HCT116 (cell line): ENCODE measurements around the gene PFDN4. TPM values are rescaled to one million over a fixed set of nuclear protein-coding genes. Genes with fewer than 3 reads are reported as not detected.

Experiments used
- ATAC-seq: fragments of 200-7000 bp; cut with Tn5 transposase; 2 replicates; pipeline ENCODE4 v1.9.1; 2020; ENCODE audit warnings: mild to moderate bottlenecking, moderate library complexity
- BruUV-seq: library from RNA; stranded (reverse); fragments of 400-500 nt; replicated peaks from 2 replicates; lab custom pipeline; 2021; lab: Mats Ljungman, UMichigan
- CTCF ChIA-PET: fragments of 300-600 bp; sonication (Branson Sonifier 250); formaldehyde crosslinking; loops from one replicate; lab custom pipeline; 2021; ENCODE audit warnings: antibody characterized with exemption; lab: Charles Lee
- POLR2A ChIA-PET: fragments of 300-600, 350-600 bp; sonication (Branson Sonifier 250); formaldehyde crosslinking; loops from one replicate; lab custom pipeline; 2021; ENCODE audit warnings: antibody characterized with exemption; lab: Charles Lee
- RAD21 ChIA-PET, 2 experiments: fragments of 300-600 bp; sonication (Branson Sonifier 250); formaldehyde crosslinking; loops; one replicate each; lab custom pipeline; 2023; ENCODE audit warnings: low total read pairs in 2 of 2; ENCODE audit not compliant: uncharacterized antibody in 2 of 2, unreplicated experiment in 2 of 2, low non-redundant PET in 1 of 2; lab: Charles Lee
- DNase-seq: peaks from one replicate; pipeline ENCODE4 v3.0.0-alpha.2; 2010; ENCODE audit warnings: low read depth, low spot score
- H2AFZ ChIP-seq: fragments of 200-600 bp; shearing (Covaris generic), sonication (generic); 2 replicates; pipeline ENCODE4 v1.6.1; 2017; ENCODE audit warnings: low read depth, mixed run types, mixed read lengths, antibody characterized with exemption, low read length; ENCODE audit not compliant: poor library complexity, severe bottlenecking
- H3K27ac ChIP-seq: 2 replicates; pipeline ENCODE4 v1.5.1; 2012; ENCODE audit warnings: low read depth, low read length
- H3K27me3 ChIP-seq: fragments of 200-600 bp; sonication (generic); 2 replicates; pipeline ENCODE4 v1.6.1; 2016; ENCODE audit warnings: mixed run types, low read length, mixed read lengths; ENCODE audit not compliant: insufficient read depth
- H3K36me3 ChIP-seq, 2 experiments: fragments of 200-500 bp in 1 of 2; fragments of 200-600 bp in 1 of 2; sonication (Bioruptor generic) in 1 of 2; sonication (generic) in 1 of 2; 2 replicates each; pipeline versions ENCODE4 v1.5.1 to v1.6.1; 2014 to 2016; ENCODE audit warnings: low read length in 2 of 2, inconsistent platforms in 1 of 2, mixed read lengths in 1 of 2, mixed run types in 1 of 2; ENCODE audit not compliant: insufficient read depth in 2 of 2, control insufficient read depth in 1 of 2
- H3K4me1 ChIP-seq, 2 experiments: fragments of 200-600 bp in 1 of 2; sonication (generic) in 1 of 2; 2 replicates each; pipeline versions ENCODE4 v1.5.1 to v1.6.1; 2012 to 2017; ENCODE audit warnings: low read length in 2 of 2, inconsistent platforms in 1 of 2, mild to moderate bottlenecking in 1 of 2, mixed read lengths in 1 of 2, mixed run types in 1 of 2, moderate library complexity in 1 of 2; ENCODE audit not compliant: insufficient read depth in 2 of 2, control insufficient read depth in 1 of 2
- H3K4me2 ChIP-seq: fragments of 200-600 bp; sonication (generic); 2 replicates; pipeline ENCODE4 v1.6.1; 2017; ENCODE audit warnings: mixed run types, low read length, mixed read lengths
- H3K4me3 ChIP-seq, 2 experiments: fragments of 200-600 bp in 1 of 2; sonication (generic) in 1 of 2; replicated peaks in 1 of 2; 2 replicates each; pipeline ENCODE4 v1.5.1; 2011 to 2016; ENCODE audit warnings: low read length in 2 of 2, control low read depth in 1 of 2, low read depth in 1 of 2, mild to moderate bottlenecking in 1 of 2, mixed read lengths in 1 of 2, mixed run types in 1 of 2
- H3K79me2 ChIP-seq: fragments of 200-600 bp; sonication (generic); 2 replicates; pipeline ENCODE4 v1.6.1; 2017; ENCODE audit warnings: mild to moderate bottlenecking, mixed run types, low read length, moderate library complexity, mixed read lengths; ENCODE audit not compliant: insufficient read depth
- H3K9ac ChIP-seq: fragments of 200-600 bp; sonication (generic); 2 replicates; pipeline ENCODE4 v1.6.1; 2016; ENCODE audit warnings: low read length, mixed read lengths
- H3K9me2 ChIP-seq: fragments of 200-600 bp; sonication (generic), shearing (Covaris generic); 2 replicates; pipeline ENCODE4 v1.6.1; 2017; ENCODE audit warnings: mixed run types, mild to moderate bottlenecking, moderate library complexity; ENCODE audit not compliant: insufficient read depth
- H3K9me3 ChIP-seq, 2 experiments: fragments of 200-500 bp in 1 of 2; fragments of 200-600 bp in 1 of 2; sonication (Bioruptor generic) in 1 of 2; sonication (generic) in 1 of 2; 2 replicates each; pipeline ENCODE4 v1.6.1; 2014 to 2017; ENCODE audit warnings: low read length in 2 of 2, mixed read lengths in 2 of 2, inconsistent platforms in 1 of 2, low read depth in 1 of 2, mild to moderate bottlenecking in 1 of 2, mixed run types in 1 of 2, moderate library complexity in 1 of 2; ENCODE audit not compliant: control insufficient read depth in 1 of 2, insufficient read depth in 1 of 2
- H4K20me1 ChIP-seq: fragments of 200-600 bp; sonication (generic), shearing (Covaris generic); 2 replicates; pipeline ENCODE4 v1.6.1; 2017; ENCODE audit warnings: mixed run types, mild to moderate bottlenecking, moderate library complexity; ENCODE audit not compliant: insufficient read depth
- CBX3 ChIP-seq: IDR thresholded peaks from 2 replicates; pipeline ENCODE4 v1.6.1; 2012; ENCODE audit warnings: low read depth
- CEBPB ChIP-seq: IDR thresholded peaks from 2 replicates; pipeline ENCODE4 v1.6.1; 2012; ENCODE audit warnings: low read depth
- ELF1 ChIP-seq: IDR thresholded peaks from 2 replicates; pipeline ENCODE4 v1.6.1; 2012; ENCODE audit warnings: low read depth, borderline replicate concordance
- EZH2phosphoT487 ChIP-seq: fragments of 200-600 bp; IDR thresholded peaks from 2 replicates; pipeline ENCODE4 v1.6.1; 2018; ENCODE audit warnings: antibody characterized with exemption, borderline replicate concordance
- JUND ChIP-seq: IDR thresholded peaks from 2 replicates; pipeline ENCODE4 v1.6.1; 2012
- POLR2A ChIP-seq: IDR thresholded peaks from 2 replicates; pipeline ENCODE4 v1.7.0; 2011; ENCODE audit warnings: borderline replicate concordance; ENCODE audit not compliant: insufficient read depth, insufficient read length; ENCODE audit errors: extremely low read depth
- POLR2AphosphoS5 ChIP-seq: IDR thresholded peaks from 2 replicates; pipeline ENCODE4 v1.6.1; 2011; ENCODE audit warnings: mild to moderate bottlenecking, low read depth, low read length, moderate library complexity
- RAD21 ChIP-seq: IDR thresholded peaks from 2 replicates; pipeline ENCODE4 v1.6.1; 2012; ENCODE audit warnings: low read depth, mild to moderate bottlenecking
- SIN3A ChIP-seq: IDR thresholded peaks from 2 replicates; pipeline ENCODE4 v1.6.1; 2012; ENCODE audit warnings: low read depth
- ZFX ChIP-seq: fragments of 450-650 bp; IDR thresholded peaks from 2 replicates; pipeline ENCODE4 v1.6.1; 2017
- intact Hi-C: fragments of 100-400 bp; cut with micrococcal nuclease; formaldehyde crosslinking; loops from 2 replicates; pipeline ENCODE4 v1.10.0; 2022
- total RNA-seq: library from RNA; stranded (reverse); gene quantifications from one replicate; pipeline ENCODE4 v1.2.1, GENCODE V29; 2021; ENCODE audit not compliant: unreplicated experiment
- TF ChIP-seq, protein P1 (sequence below): IDR thresholded peaks from 2 replicates; pipeline ENCODE4 v1.6.1; 2011; ENCODE audit warnings: mild to moderate bottlenecking, low read length, moderate library complexity; ENCODE audit not compliant: insufficient replicate concordance; ENCODE audit errors: extremely low read depth
- TF ChIP-seq, protein P2 (sequence below), 3 experiments: fragments of 200-600 bp in 1 of 3; sonication (generic) in 1 of 3; IDR thresholded peaks in 2 of 3; conservative IDR thresholded peaks in 1 of 3; 2 replicates each; pipeline ENCODE4 v1.5.1; 2012 to 2017; ENCODE audit warnings: low read depth in 2 of 3, low read length in 2 of 3, antibody characterized with exemption in 1 of 3, borderline replicate concordance in 1 of 3, control low read depth in 1 of 3, mild to moderate bottlenecking in 1 of 3, mixed read lengths in 1 of 3, mixed run types in 1 of 3, moderate library complexity in 1 of 3; ENCODE audit not compliant: insufficient read depth in 1 of 3
- TF ChIP-seq, protein P3 (sequence below): IDR thresholded peaks from 2 replicates; pipeline ENCODE4 v1.6.1; 2012; ENCODE audit warnings: low read depth

PFDN4 gene
- total RNA-seq, 1 experiment from 2014 or later = 71.5 TPM

DNA sequence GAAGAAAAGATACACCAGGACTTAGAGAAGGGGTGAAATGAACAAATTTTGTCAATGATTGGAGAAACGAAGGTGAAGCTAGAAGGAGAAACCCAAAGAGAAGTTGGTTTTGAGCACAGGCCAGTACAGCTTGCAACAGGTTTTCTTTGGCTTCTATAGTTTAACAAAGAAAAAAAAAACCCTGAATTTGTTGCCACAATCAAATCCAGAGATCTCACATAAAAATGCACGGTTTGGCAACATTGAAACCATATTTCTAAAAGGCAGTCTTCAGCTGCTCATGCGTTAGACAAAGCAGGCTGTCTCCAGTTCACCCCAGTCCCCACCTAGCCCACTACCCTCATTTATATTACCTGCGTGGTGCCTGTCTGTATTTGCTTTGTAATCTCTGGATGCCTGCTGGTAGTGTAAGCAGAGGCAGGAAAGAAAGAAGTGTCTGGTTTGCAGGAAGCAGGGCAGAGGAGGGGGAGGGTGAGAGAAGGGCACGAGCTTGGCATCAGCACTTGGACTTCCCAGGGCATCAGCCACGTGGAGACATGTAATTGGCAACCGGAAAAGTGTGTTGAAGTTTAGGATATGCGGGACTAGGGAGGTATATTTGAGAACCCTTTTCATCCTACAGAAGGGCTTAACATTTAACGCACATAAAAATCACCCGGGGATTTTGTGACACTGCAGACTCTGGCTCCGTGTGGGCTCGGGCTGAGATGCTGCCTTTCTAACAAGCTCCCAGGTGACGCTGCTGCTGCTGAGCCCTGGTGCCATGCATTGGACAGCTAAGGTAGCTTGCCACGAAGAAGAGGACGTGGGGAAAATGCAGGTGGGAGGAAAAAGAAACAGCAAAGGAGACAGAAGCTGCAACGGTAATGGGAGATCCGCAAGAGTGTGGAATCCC is 14.4 kb downstream of the PFDN4 start:
- ATAC-seq = no peak
- no peak overlapping the region for H3K9ac ChIP-seq

More for the DNA sequence above, 14.4 kb downstream of the PFDN4 start:
- no peak overlapping the region for H3K4me2 ChIP-seq
- no peaks in the 10 kb centered on the region for H3K4me1 ChIP-seq
- DNase-seq = no peak
- TF ChIP-seq ELF1 = no peak
- TF ChIP-seq, protein P1, sequence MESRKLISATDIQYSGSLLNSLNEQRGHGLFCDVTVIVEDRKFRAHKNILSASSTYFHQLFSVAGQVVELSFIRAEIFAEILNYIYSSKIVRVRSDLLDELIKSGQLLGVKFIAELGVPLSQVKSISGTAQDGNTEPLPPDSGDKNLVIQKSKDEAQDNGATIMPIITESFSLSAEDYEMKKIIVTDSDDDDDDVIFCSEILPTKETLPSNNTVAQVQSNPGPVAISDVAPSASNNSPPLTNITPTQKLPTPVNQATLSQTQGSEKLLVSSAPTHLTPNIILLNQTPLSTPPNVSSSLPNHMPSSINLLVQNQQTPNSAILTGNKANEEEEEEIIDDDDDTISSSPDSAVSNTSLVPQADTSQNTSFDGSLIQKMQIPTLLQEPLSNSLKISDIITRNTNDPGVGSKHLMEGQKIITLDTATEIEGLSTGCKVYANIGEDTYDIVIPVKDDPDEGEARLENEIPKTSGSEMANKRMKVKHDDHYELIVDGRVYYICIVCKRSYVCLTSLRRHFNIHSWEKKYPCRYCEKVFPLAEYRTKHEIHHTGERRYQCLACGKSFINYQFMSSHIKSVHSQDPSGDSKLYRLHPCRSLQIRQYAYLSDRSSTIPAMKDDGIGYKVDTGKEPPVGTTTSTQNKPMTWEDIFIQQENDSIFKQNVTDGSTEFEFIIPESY = no peak
- TF ChIP-seq EZH2phosphoT487 = no peak
- no peak for TF ChIP-seq POLR2A
- TF ChIP-seq, protein P2, sequence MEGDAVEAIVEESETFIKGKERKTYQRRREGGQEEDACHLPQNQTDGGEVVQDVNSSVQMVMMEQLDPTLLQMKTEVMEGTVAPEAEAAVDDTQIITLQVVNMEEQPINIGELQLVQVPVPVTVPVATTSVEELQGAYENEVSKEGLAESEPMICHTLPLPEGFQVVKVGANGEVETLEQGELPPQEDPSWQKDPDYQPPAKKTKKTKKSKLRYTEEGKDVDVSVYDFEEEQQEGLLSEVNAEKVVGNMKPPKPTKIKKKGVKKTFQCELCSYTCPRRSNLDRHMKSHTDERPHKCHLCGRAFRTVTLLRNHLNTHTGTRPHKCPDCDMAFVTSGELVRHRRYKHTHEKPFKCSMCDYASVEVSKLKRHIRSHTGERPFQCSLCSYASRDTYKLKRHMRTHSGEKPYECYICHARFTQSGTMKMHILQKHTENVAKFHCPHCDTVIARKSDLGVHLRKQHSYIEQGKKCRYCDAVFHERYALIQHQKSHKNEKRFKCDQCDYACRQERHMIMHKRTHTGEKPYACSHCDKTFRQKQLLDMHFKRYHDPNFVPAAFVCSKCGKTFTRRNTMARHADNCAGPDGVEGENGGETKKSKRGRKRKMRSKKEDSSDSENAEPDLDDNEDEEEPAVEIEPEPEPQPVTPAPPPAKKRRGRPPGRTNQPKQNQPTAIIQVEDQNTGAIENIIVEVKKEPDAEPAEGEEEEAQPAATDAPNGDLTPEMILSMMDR (IDR thresholded peaks at IDR 0.05 in 2 of 3, conservative IDR thresholded peaks at IDR 0.05 in 1 of 3; ENCODE audit: borderline replicate concordance in 1 of 3, insufficient read depth in 1 of 3, low read depth in 2 of 3, low read length in 2 of 3) = no peak
- TF ChIP-seq CBX3 = no peak
- TF ChIP-seq JUND = no peak
- TF ChIP-seq SIN3A = no peak
- TF ChIP-seq, protein P3, sequence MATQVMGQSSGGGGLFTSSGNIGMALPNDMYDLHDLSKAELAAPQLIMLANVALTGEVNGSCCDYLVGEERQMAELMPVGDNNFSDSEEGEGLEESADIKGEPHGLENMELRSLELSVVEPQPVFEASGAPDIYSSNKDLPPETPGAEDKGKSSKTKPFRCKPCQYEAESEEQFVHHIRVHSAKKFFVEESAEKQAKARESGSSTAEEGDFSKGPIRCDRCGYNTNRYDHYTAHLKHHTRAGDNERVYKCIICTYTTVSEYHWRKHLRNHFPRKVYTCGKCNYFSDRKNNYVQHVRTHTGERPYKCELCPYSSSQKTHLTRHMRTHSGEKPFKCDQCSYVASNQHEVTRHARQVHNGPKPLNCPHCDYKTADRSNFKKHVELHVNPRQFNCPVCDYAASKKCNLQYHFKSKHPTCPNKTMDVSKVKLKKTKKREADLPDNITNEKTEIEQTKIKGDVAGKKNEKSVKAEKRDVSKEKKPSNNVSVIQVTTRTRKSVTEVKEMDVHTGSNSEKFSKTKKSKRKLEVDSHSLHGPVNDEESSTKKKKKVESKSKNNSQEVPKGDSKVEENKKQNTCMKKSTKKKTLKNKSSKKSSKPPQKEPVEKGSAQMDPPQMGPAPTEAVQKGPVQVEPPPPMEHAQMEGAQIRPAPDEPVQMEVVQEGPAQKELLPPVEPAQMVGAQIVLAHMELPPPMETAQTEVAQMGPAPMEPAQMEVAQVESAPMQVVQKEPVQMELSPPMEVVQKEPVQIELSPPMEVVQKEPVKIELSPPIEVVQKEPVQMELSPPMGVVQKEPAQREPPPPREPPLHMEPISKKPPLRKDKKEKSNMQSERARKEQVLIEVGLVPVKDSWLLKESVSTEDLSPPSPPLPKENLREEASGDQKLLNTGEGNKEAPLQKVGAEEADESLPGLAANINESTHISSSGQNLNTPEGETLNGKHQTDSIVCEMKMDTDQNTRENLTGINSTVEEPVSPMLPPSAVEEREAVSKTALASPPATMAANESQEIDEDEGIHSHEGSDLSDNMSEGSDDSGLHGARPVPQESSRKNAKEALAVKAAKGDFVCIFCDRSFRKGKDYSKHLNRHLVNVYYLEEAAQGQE = no peak
- TF ChIP-seq ZFX = no peak
- no peak for TF ChIP-seq CEBPB
- no peak for TF ChIP-seq POLR2AphosphoS5
- no peak for TF ChIP-seq RAD21
- TF ChIP-seq, all 23 proteins: peak for 0
- no peaks in the 10 kb centered on the region; the same call in 1 of the 2 replicates for H4K20me1 ChIP-seq
- POLR2A ChIA-PET = no interaction called here
- H2AFZ ChIP-seq = no peak overlapping the region
- no peaks in the 10 kb centered on the region for H3K27me3 ChIP-seq
- H3K36me3 ChIP-seq = peaks cover 0 to 7% of the 10 kb centered on the region in 2 experiments; a peak in 2 of 4 replicates
- no TSS peak for BruUV-seq
- RAD21 ChIA-PET = no interaction called here
- intact Hi-C loops = no loop called here
- no peak overlapping the region for H3K27ac ChIP-seq
- CTCF ChIA-PET = interaction anchor here (0.9 to 2.8 kb wide), 2 partner anchors 424 to 425 kb away, joined by 3 to 9 read pairs; no protein-coding TSS in a partner anchor
- H3K9me2 ChIP-seq = no peaks in the 10 kb centered on the region
- H3K79me2 ChIP-seq = no peaks in the 10 kb centered on the region; the same call in 1 of the 2 replicates
- H3K9me3 ChIP-seq = no peaks in the 10 kb centered on the region
- H3K4me3 ChIP-seq = no peak overlapping the region
